ENCODE measurements around the gene GATC.
"Not testable (repeated sequence)": the region's sequence is repeated elsewhere in the genome, so short reads cannot be mapped to it uniquely, and the experiment has no call there.

The GATC gene

DNA sequence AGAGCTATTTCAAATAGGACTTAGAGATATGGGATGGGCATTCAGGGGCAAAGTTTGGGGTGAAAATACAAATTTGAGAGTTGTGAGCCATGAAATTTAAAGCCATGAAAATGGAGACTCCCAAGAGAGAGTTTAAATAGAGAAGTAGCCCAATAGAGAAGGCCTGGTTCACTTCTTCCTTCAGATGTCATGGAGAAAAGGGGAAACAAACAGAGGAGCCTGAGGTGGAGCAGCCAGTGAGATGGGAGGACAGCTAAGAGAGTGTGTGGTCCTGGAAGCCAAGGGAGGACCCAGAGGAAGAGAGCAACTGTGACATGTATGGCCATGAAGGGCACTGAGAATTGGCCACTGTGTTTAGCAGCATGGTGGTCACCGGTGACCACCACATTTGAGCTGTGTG, 37.4 kb downstream of the GATC start:
- no peaks in the 10 kb centered on the region for H3K4me1 ChIP-seq (ENCODE audit: low read length)
- no peak overlapping the region for H2AFZ ChIP-seq (ENCODE audit: low read depth, low read length)
- no peaks in the 10 kb centered on the region for H4K20me1 ChIP-seq (ENCODE audit: insufficient read depth, low read length)
- H3K4me2 ChIP-seq (ENCODE audit: low read length), result no peak overlapping the region
- no peaks in the 10 kb centered on the region for H3K79me2 ChIP-seq (ENCODE audit: low read length)
- no peaks in the 10 kb centered on the region for H3K27me3 ChIP-seq (ENCODE audit: low read depth, low read length)
- H3K27ac ChIP-seq (ENCODE audit: low read length), result no peak overlapping the region
- H3K4me3 ChIP-seq (ENCODE audit: low read length), result no peak overlapping the region
- H3K9me3 ChIP-seq (ENCODE audit: insufficient read depth, low read length), result no peaks in the 10 kb centered on the region
- no peak for TF ChIP-seq EZH2phosphoT487 (IDR thresholded peaks at IDR 0.05; ENCODE audit: low read depth)
- TF ChIP-seq, protein P1, sequence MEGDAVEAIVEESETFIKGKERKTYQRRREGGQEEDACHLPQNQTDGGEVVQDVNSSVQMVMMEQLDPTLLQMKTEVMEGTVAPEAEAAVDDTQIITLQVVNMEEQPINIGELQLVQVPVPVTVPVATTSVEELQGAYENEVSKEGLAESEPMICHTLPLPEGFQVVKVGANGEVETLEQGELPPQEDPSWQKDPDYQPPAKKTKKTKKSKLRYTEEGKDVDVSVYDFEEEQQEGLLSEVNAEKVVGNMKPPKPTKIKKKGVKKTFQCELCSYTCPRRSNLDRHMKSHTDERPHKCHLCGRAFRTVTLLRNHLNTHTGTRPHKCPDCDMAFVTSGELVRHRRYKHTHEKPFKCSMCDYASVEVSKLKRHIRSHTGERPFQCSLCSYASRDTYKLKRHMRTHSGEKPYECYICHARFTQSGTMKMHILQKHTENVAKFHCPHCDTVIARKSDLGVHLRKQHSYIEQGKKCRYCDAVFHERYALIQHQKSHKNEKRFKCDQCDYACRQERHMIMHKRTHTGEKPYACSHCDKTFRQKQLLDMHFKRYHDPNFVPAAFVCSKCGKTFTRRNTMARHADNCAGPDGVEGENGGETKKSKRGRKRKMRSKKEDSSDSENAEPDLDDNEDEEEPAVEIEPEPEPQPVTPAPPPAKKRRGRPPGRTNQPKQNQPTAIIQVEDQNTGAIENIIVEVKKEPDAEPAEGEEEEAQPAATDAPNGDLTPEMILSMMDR (IDR thresholded peaks at IDR 0.05; ENCODE audit: low read depth, low read length), result no peak
- no peak overlapping the region for H3K9ac ChIP-seq (ENCODE audit: low read length)
- no peaks in the 10 kb centered on the region for H3K36me3 ChIP-seq (replicated peaks; ENCODE audit: low read depth, low read length)

DNA sequence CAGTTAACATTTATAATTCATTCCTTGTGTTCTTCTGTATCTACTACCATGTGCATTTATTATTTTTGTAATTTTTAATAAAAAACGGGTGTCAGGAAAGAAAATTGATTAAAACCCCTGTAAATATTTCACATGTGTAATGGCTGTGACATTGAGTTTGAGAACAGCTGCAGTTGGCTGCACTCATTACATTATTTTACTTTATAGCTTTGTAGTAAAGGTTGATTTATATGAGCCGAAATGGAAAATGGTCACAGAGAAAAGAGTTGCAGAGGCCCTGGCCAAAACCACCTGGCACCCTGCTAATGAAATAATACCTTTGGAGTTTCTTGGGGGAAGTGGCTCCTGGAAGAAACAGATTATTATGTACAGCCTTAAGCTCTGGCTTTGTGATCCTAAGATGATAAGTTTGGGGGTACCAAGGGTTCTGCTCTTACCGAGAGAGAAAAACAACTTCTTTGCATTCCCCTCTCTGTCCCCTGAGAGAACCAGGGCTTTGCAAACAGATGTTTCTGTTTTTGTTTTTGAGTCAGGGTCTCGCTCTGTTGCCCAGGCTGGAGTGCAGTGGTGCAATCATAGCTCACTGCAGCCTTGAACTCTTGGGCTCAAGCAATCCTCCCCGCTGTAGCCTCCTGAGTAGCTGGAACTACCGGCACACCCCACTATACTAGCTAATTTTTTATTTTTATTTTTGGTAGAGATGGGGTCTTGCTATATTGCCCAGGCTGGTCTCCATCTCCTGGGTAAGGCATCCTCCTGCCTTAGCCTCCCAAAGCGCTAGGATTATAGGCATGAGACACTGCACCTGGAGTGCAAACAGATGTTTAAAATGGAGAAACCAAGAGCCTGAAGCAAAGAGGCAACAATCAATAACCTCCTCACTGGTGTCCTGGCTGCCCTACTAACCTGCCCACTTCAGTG, 40.0 kb downstream of the GATC start:
- no peak overlapping the region for H3K27ac ChIP-seq (ENCODE audit: low read length)

GRCh38 chr12:120487552-120487951, 41.3 kb downstream of the GATC start:
- H3K36me3 ChIP-seq (replicated peaks; ENCODE audit: low read depth, low read length); H3K9me3 ChIP-seq (ENCODE audit: insufficient read depth, low read length); H4K20me1 ChIP-seq (ENCODE audit: insufficient read depth, low read length); H3K4me1 ChIP-seq (ENCODE audit: low read length); H3K27me3 ChIP-seq (ENCODE audit: low read depth, low read length); H3K4me3 ChIP-seq (ENCODE audit: low read length); H3K79me2 ChIP-seq (ENCODE audit: low read length); H3K9ac ChIP-seq (ENCODE audit: low read length); H3K4me2 ChIP-seq (ENCODE audit: low read length); H2AFZ ChIP-seq (ENCODE audit: low read depth, low read length); H3K27ac ChIP-seq (ENCODE audit: low read length): not testable (repeated sequence)

More for the DNA sequence above, 40.0 kb downstream of the GATC start:
- H3K79me2 ChIP-seq (ENCODE audit: low read length), result no peaks in the 10 kb centered on the region
- H3K9me3 ChIP-seq (ENCODE audit: insufficient read depth, low read length), result no peaks in the 10 kb centered on the region
- no peak overlapping the region for H3K4me2 ChIP-seq (ENCODE audit: low read length)
- no peak overlapping the region for H3K9ac ChIP-seq (ENCODE audit: low read length)
- no peaks in the 10 kb centered on the region for H4K20me1 ChIP-seq (ENCODE audit: insufficient read depth, low read length)
- H3K36me3 ChIP-seq (replicated peaks; ENCODE audit: low read depth, low read length), result no peaks in the 10 kb centered on the region
- H3K4me3 ChIP-seq (ENCODE audit: low read length), result no peak overlapping the region
- H3K4me1 ChIP-seq (ENCODE audit: low read length), result no peaks in the 10 kb centered on the region
- H3K27me3 ChIP-seq (ENCODE audit: low read depth, low read length), result no peaks in the 10 kb centered on the region
- no peak overlapping the region for H2AFZ ChIP-seq (ENCODE audit: low read depth, low read length)
- TF ChIP-seq, protein P1 (IDR thresholded peaks at IDR 0.05; ENCODE audit: low read depth, low read length), result no peak
- no peak for TF ChIP-seq EZH2phosphoT487 (IDR thresholded peaks at IDR 0.05; ENCODE audit: low read depth)

DNA sequence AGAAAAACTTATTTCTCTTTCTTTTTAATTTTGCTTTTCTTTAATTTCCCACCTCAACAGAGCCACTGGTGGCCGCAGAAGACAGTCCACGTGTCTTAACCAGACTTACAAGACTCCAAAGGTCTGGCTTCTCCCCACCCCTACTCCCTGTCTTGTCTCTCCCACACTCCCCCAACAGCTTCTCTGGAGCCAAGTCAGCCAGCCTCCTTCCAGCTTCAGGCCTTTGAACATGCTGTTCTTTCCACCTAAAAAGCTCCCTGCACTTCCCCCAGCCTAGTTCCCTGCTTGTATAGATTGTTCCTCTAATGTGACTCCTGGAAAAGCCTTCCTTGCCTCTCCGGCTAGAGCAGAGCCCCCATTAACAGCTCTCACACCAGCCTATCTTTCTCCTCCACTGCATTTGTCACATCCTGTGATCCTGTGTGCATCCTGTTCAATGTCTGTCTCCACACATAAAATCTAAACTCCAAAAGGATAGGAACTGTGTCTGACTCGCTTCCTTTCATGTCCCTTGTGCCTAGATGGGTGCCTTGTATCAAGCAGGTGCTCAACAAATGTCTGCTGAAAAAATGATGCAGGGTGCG, 41.9 kb downstream of the GATC start:
- no peak overlapping the region for H3K4me3 ChIP-seq (ENCODE audit: low read length)

More for the DNA sequence above, 41.9 kb downstream of the GATC start:
- no peaks in the 10 kb centered on the region for H3K36me3 ChIP-seq (replicated peaks; ENCODE audit: low read depth, low read length)
- no peak overlapping the region for H3K4me2 ChIP-seq (ENCODE audit: low read length)
- H3K27ac ChIP-seq (ENCODE audit: low read length), result no peak overlapping the region
- TF ChIP-seq, protein P1 (IDR thresholded peaks at IDR 0.05; ENCODE audit: low read depth, low read length), result no peak
- TF ChIP-seq EZH2phosphoT487 (IDR thresholded peaks at IDR 0.05; ENCODE audit: low read depth), result no peak
- H3K4me1 ChIP-seq (ENCODE audit: low read length), result no peaks in the 10 kb centered on the region
- H3K27me3 ChIP-seq (ENCODE audit: low read depth, low read length), result no peaks in the 10 kb centered on the region
- H3K9ac ChIP-seq (ENCODE audit: low read length), result no peak overlapping the region
- H3K9me3 ChIP-seq (ENCODE audit: insufficient read depth, low read length), result no peaks in the 10 kb centered on the region
- H3K79me2 ChIP-seq (ENCODE audit: low read length), result no peaks in the 10 kb centered on the region
- no peak overlapping the region for H2AFZ ChIP-seq (ENCODE audit: low read depth, low read length)
- H4K20me1 ChIP-seq (ENCODE audit: insufficient read depth, low read length), result no peaks in the 10 kb centered on the region
